MM.1S (cell line): Measurements from ENCODE around the gene ITPR3.

Experiments used
- DNase-seq: peaks from one replicate; pipeline ENCODE4 v3.0.0-alpha.2; 2015
- H2AFZ ChIP-seq: fragments of 300-600 bp; sonication (generic); 2 replicates; pipeline ENCODE4 v1.6.0; 2016; ENCODE audit warnings: antibody characterized with exemption, low read length
- H3F3A ChIP-seq: fragments of 300-600 bp; sonication (generic); 2 replicates; pipeline ENCODE4 v1.6.1; 2016; ENCODE audit warnings: mild to moderate bottlenecking, antibody characterized with exemption, low read length, moderate library complexity, mixed read lengths; ENCODE audit not compliant: insufficient read depth
- H3K27ac ChIP-seq: fragments of 300-600 bp; sonication (generic); 2 replicates; pipeline ENCODE4 v1.5.1; 2016; ENCODE audit warnings: mild to moderate bottlenecking, low read length
- H3K27me3 ChIP-seq: fragments of 300-600 bp; sonication (generic); replicated peaks from 2 replicates; pipeline ENCODE4 v1.6.0; 2016; ENCODE audit warnings: low read length; ENCODE audit not compliant: insufficient read depth
- H3K36me3 ChIP-seq: fragments of 300-600 bp; sonication (generic); replicated peaks from 2 replicates; pipeline ENCODE4 v1.6.1; 2016; ENCODE audit warnings: mild to moderate bottlenecking, low read length, mixed read lengths; ENCODE audit not compliant: insufficient read depth
- H3K4me1 ChIP-seq: fragments of 300-600 bp; sonication (generic); 2 replicates; pipeline ENCODE4 v1.6.1; 2016; ENCODE audit warnings: low read length, mixed read lengths
- H3K4me2 ChIP-seq: fragments of 300-600 bp; sonication (generic); 2 replicates; pipeline ENCODE4 v1.6.0; 2016; ENCODE audit warnings: low read depth, low read length
- H3K4me3 ChIP-seq: fragments of 300-600 bp; sonication (generic); 2 replicates; pipeline ENCODE4 v1.5.1; 2016; ENCODE audit warnings: low read length, mixed read lengths
- H3K79me2 ChIP-seq: fragments of 300-600 bp; sonication (generic); 2 replicates; pipeline ENCODE4 v1.6.1; 2016; ENCODE audit warnings: mixed run types, low read length, mixed read lengths
- H3K9ac ChIP-seq: fragments of 300-600 bp; sonication (generic); 2 replicates; pipeline ENCODE4 v1.6.1; 2016; ENCODE audit warnings: low read length, mixed read lengths
- H3K9me2 ChIP-seq: fragments of 300-600 bp; sonication (generic); replicated peaks from 2 replicates; pipeline ENCODE4 v1.6.1; 2016; ENCODE audit warnings: mild to moderate bottlenecking, low read length, mixed read lengths; ENCODE audit not compliant: insufficient read depth
- H3K9me3 ChIP-seq: fragments of 300-600 bp; sonication (generic); replicated peaks from 2 replicates; pipeline ENCODE4 v1.6.1; 2016; ENCODE audit warnings: mild to moderate bottlenecking, low read length, mixed read lengths; ENCODE audit not compliant: insufficient read depth
- H4K20me1 ChIP-seq: fragments of 300-600 bp; sonication (generic); 2 replicates; pipeline ENCODE4 v1.6.1; 2016; ENCODE audit warnings: mild to moderate bottlenecking, low read length, moderate library complexity, mixed read lengths; ENCODE audit not compliant: insufficient read depth
- EZH2 ChIP-seq: fragments of 300-600 bp; sonication (generic); optimal IDR thresholded peaks from 2 replicates; pipeline ENCODE3; 2017; ENCODE audit warnings: low read depth, mild to moderate bottlenecking, antibody characterized with exemption, low read length, mixed read lengths
- EZH2phosphoT487 ChIP-seq: fragments of 300-600 bp; sonication (generic); IDR thresholded peaks from 2 replicates; pipeline ENCODE4 v1.6.1; 2018; ENCODE audit warnings: antibody characterized with exemption, low read length
- TF ChIP-seq, protein P1 (sequence below): fragments of 300-600 bp; sonication (generic); IDR thresholded peaks from 2 replicates; pipeline ENCODE4 v1.5.1; 2016; ENCODE audit warnings: antibody characterized with exemption, low read length, mixed read lengths

The ITPR3 gene

DNA sequence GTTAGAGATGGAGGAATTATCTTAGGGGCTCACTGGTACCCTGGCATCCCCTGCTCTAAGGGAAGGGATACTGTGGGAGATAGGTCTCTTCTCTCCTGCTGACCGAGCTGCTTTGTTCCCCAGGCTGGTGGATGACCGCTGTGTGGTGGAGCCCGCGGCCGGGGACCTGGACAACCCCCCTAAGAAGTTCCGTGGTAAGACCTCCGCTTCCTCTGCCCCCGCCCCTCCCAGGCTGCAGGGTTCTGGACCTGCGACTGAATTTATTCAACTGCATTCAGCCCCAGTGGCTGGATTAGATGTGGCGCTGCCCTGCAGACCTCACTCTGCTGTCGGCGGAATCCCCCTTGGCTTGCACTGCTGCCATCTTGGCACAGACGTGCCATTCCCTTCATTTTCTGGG is 19.2 kb downstream of the ITPR3 start:
- Histone ChIP-seq H3F3A (peaks cover 1% of the 10 kb centered on the region; the same call in 1 of the 2 replicates), H3K9ac (no peak overlapping the region), H3K4me3 (no peak overlapping the region), H3K4me1 (peaks cover 2% of the 10 kb centered on the region), H3K36me3 (no peaks in the 10 kb centered on the region), H3K9me3 (no peaks in the 10 kb centered on the region), H3K4me2 (no peak overlapping the region), H3K27ac (no peak overlapping the region), H2AFZ (no peak overlapping the region), H3K27me3 (no peaks in the 10 kb centered on the region), H3K79me2 (peaks cover 83% of the 10 kb centered on the region), H3K9me2 (no peaks in the 10 kb centered on the region), H4K20me1 (peaks cover 4% of the 10 kb centered on the region)
- TF ChIP-seq EZH2phosphoT487: no peak
- TF ChIP-seq, protein P1, sequence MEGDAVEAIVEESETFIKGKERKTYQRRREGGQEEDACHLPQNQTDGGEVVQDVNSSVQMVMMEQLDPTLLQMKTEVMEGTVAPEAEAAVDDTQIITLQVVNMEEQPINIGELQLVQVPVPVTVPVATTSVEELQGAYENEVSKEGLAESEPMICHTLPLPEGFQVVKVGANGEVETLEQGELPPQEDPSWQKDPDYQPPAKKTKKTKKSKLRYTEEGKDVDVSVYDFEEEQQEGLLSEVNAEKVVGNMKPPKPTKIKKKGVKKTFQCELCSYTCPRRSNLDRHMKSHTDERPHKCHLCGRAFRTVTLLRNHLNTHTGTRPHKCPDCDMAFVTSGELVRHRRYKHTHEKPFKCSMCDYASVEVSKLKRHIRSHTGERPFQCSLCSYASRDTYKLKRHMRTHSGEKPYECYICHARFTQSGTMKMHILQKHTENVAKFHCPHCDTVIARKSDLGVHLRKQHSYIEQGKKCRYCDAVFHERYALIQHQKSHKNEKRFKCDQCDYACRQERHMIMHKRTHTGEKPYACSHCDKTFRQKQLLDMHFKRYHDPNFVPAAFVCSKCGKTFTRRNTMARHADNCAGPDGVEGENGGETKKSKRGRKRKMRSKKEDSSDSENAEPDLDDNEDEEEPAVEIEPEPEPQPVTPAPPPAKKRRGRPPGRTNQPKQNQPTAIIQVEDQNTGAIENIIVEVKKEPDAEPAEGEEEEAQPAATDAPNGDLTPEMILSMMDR: no peak
- TF ChIP-seq EZH2: no peak
- no peak for DNase-seq

DNA sequence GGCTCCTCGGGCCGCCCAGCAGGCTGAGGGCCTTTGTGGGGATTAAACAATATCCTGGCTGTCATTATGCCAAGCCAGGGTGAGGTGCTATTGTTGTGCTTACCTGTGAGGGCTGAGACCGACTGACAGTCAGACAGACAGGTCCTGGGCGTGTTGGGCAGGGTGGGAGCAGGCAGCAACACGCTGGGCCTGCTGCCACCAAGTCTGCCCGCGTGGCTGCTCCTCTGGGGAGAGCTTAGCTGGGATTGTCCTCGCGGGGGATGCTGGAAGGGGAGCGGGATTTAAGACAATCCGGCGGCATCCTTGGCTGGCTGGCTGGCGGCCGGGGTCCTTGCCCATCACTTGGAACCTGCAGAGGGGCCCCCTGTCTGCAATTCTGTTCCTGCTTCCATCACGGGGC is 20.0 kb downstream of the ITPR3 start:
- Histone ChIP-seq H3K9ac (no peak overlapping the region), H4K20me1 (peaks cover 3% of the 10 kb centered on the region), H3K9me3 (no peaks in the 10 kb centered on the region), H3F3A (peaks cover 4% of the 10 kb centered on the region; the same call in 1 of the 2 replicates), H3K4me3 (no peak overlapping the region), H2AFZ (no peak overlapping the region), H3K4me2 (no peak overlapping the region), H3K27ac (no peak overlapping the region), H3K36me3 (no peaks in the 10 kb centered on the region), H3K27me3 (no peaks in the 10 kb centered on the region), H3K9me2 (no peaks in the 10 kb centered on the region), H3K79me2 (peaks cover 79% of the 10 kb centered on the region), H3K4me1 (peaks cover 5% of the 10 kb centered on the region)
- TF ChIP-seq EZH2: no peak
- TF ChIP-seq EZH2phosphoT487: no peak
- TF ChIP-seq, protein P1: no peak
- no peak for DNase-seq

DNA sequence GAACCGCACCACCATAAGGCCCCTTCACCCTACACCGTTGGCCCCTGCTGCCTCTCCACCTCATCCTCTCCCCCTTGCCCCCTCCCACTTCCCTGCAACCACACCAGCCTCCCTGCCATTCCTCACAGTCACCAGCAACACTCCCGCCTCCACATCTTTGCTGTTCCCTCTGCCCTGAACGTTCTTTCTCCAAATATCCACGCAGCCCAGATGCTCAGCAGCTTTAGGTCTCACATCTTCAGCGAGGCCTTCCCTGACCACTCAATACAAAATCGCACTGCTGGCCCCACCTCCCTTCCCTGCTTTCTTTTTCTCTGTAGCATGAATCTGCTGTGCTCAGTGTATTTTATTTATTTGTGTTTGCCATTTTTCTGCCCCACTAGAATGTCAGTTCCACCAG is 20.5 kb downstream of the ITPR3 start:
- no peak overlapping the region for H3K27ac ChIP-seq
- no peak overlapping the region for H3K4me2 ChIP-seq
- TF ChIP-seq, protein P1: no peak
- TF ChIP-seq EZH2: no peak
- TF ChIP-seq EZH2phosphoT487: no peak
- H3K4me3 ChIP-seq: no peak overlapping the region
- peaks cover 7% of the 10 kb centered on the region for H3F3A ChIP-seq
- H3K9me2 ChIP-seq: no peaks in the 10 kb centered on the region
- H3K9me3 ChIP-seq: no peaks in the 10 kb centered on the region
- no peak overlapping the region for H2AFZ ChIP-seq
- H3K4me1 ChIP-seq: peaks cover 8% of the 10 kb centered on the region
- H4K20me1 ChIP-seq: no peaks in the 10 kb centered on the region; the same call in 1 of the 2 replicates
- no peak overlapping the region for H3K9ac ChIP-seq
- no peak for DNase-seq
- H3K27me3 ChIP-seq: no peaks in the 10 kb centered on the region
- H3K79me2 ChIP-seq: peaks cover 74% of the 10 kb centered on the region
- no peaks in the 10 kb centered on the region for H3K36me3 ChIP-seq
